Spleen (tissue), 7 donors: ENCODE results near the gene ZNF236.

Experiments used
- CTCF ChIP-seq, 11 experiments: fragments of 200-600 bp in 7 of 11; fragments of 450-650 bp in 4 of 11; sonication (generic) in 4 of 11; IDR thresholded peaks in 8 of 11; conservative IDR thresholded peaks in 3 of 11; 1 replicate in 7 of 11; 2 replicates in 4 of 11; pipeline versions ENCODE4 v1.4.0 to v1.8.0; 2016 to 2021; ENCODE audit warnings: antibody characterized with exemption in 11 of 11, inconsistent platforms in 4 of 11, mild to moderate bottlenecking in 1 of 11
- POLR2A ChIP-seq, 3 donors: fragments of 450-650 bp; IDR thresholded peaks; one replicate each; pipeline ENCODE4 v1.5.1; 2017; ENCODE audit warnings: antibody characterized with exemption in 3 of 3, mild to moderate bottlenecking in 1 of 3
- POLR2AphosphoS5 ChIP-seq, 3 donors: sonication (generic); formaldehyde crosslinking; IDR thresholded peaks; one replicate each; pipeline ENCODE4 v1.5.1; 2017; ENCODE audit warnings: antibody characterized with exemption in 3 of 3
- donor health status: DM: no; HTN: no; CAD: no; lungs with moderate emphysema.
- donor health status: DM: no; HTN: no; CAD: no.
- donor health status: DM: no; HTN: no; CAD: no.

- TF ChIP-seq CTCF (IDR thresholded peaks at IDR 0.05 in 8 of 11, conservative IDR thresholded peaks at IDR 0.05 in 3 of 11) (no peak), POLR2A (IDR thresholded peaks at IDR 0.05) (no peak), POLR2AphosphoS5 (IDR thresholded peaks at IDR 0.05) (no peak)
These were observed 176.7 kb downstream of the ZNF236 start for GRCh38 chr18:76999077-76999476.
